ENCODE data around the gene KIAA0040. TPM values are rescaled to one million over a fixed set of nuclear protein-coding genes. Genes with fewer than 3 reads are reported as not detected.

The KIAA0040 gene
- total RNA-seq, 1 experiment from 2014 or later, result 15.0 TPM

DNA sequence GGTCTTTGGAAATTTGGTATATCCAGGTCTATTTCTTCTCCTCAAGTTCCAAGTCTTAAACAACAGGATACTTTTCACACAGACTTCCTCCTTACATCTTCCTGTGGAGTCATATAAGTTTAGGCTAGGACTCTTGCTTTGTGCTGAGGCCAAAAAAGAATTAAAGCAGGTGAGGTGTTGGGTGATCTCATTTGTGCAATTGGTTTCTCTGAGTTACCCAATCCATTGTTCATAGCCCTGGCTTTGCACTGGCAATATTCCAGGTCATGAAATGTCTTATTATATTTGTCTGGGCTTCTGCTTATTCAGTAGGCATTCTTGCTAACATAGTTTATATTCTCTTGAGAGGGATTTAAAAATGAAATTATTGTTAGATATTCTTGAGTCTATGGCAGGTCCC lies 14.1 kb upstream of the KIAA0040 start (continued):
- TF ChIP-seq ZNF317 (CRISPR knock-in tag; IDR thresholded peaks at IDR 0.05; ENCODE audit: borderline replicate concordance, low read depth) (no peak), ZNF512 (CRISPR knock-in tag; IDR thresholded peaks at IDR 0.05; ENCODE audit: borderline replicate concordance) (no peak), HMGA2 (CRISPR knock-in tag; IDR thresholded peaks at IDR 0.05) (no peak)
- TF ChIP-seq, protein P1, sequence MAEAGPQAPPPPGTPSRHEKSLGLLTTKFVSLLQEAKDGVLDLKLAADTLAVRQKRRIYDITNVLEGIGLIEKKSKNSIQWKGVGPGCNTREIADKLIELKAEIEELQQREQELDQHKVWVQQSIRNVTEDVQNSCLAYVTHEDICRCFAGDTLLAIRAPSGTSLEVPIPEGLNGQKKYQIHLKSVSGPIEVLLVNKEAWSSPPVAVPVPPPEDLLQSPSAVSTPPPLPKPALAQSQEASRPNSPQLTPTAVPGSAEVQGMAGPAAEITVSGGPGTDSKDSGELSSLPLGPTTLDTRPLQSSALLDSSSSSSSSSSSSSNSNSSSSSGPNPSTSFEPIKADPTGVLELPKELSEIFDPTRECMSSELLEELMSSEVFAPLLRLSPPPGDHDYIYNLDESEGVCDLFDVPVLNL (CRISPR knock-in tag; IDR thresholded peaks at IDR 0.05; ENCODE audit: borderline replicate concordance, low read depth), result no peak

GRCh38 chr1:175204330-175204729 lies 11.8 kb upstream of the KIAA0040 start:
- no peaks in the 10 kb centered on the region for H3K4me1 Mint-ChIP-seq
- ChIA-PET POLR2A (no interaction called here), CTCF (interaction anchor here (1.8 kb wide), 1 partner anchor 79 kb away, joined by 3 read pairs; no protein-coding TSS in a partner anchor)
- TF ChIP-seq KAT7 (CRISPR knock-in tag; IDR thresholded peaks at IDR 0.05; ENCODE audit: borderline replicate concordance), result no peak
- TF ChIP-seq, protein P2, sequence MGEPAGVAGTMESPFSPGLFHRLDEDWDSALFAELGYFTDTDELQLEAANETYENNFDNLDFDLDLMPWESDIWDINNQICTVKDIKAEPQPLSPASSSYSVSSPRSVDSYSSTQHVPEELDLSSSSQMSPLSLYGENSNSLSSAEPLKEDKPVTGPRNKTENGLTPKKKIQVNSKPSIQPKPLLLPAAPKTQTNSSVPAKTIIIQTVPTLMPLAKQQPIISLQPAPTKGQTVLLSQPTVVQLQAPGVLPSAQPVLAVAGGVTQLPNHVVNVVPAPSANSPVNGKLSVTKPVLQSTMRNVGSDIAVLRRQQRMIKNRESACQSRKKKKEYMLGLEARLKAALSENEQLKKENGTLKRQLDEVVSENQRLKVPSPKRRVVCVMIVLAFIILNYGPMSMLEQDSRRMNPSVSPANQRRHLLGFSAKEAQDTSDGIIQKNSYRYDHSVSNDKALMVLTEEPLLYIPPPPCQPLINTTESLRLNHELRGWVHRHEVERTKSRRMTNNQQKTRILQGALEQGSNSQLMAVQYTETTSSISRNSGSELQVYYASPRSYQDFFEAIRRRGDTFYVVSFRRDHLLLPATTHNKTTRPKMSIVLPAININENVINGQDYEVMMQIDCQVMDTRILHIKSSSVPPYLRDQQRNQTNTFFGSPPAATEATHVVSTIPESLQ (CRISPR knock-in tag; IDR thresholded peaks at IDR 0.05), result no peak
- TF ChIP-seq ESRRA (CRISPR knock-in tag; IDR thresholded peaks at IDR 0.05; ENCODE audit: borderline replicate concordance), result no peak
- TF ChIP-seq ZNF396 (CRISPR knock-in tag; IDR thresholded peaks at IDR 0.05; ENCODE audit: borderline replicate concordance), result no peak
- TF ChIP-seq USF2 (CRISPR knock-in tag; IDR thresholded peaks at IDR 0.05), result no peak
- no peak for TF ChIP-seq RELA (CRISPR knock-in tag; IDR thresholded peaks at IDR 0.05; ENCODE audit: borderline replicate concordance)
- TF ChIP-seq ZNF138 (CRISPR knock-in tag; conservative IDR thresholded peaks at IDR 0.05), result no peak
- TF ChIP-seq JUN (CRISPR knock-in tag; IDR thresholded peaks at IDR 0.05), result no peak
- TF ChIP-seq GABPB1 (CRISPR knock-in tag; IDR thresholded peaks at IDR 0.05), result no peak
- no peak for TF ChIP-seq JAZF1 (CRISPR knock-in tag; IDR thresholded peaks at IDR 0.05)
- TF ChIP-seq SP1 (CRISPR knock-in tag; conservative IDR thresholded peaks at IDR 0.05), result no peak
- TF ChIP-seq, protein P3, sequence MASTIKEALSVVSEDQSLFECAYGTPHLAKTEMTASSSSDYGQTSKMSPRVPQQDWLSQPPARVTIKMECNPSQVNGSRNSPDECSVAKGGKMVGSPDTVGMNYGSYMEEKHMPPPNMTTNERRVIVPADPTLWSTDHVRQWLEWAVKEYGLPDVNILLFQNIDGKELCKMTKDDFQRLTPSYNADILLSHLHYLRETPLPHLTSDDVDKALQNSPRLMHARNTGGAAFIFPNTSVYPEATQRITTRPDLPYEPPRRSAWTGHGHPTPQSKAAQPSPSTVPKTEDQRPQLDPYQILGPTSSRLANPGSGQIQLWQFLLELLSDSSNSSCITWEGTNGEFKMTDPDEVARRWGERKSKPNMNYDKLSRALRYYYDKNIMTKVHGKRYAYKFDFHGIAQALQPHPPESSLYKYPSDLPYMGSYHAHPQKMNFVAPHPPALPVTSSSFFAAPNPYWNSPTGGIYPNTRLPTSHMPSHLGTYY (CRISPR knock-in tag; IDR thresholded peaks at IDR 0.05), result no peak
- ATAC-seq (no peak), DNase-seq (ENCODE audit: low spot score) (no peak)
- H3K4me3 Mint-ChIP-seq, result no peak overlapping the region
- no peaks in the 10 kb centered on the region for H3K36me3 Mint-ChIP-seq
- no peak overlapping the region for H3K27ac Mint-ChIP-seq
- no peaks in the 10 kb centered on the region; the same call in 1 of the 2 replicates for H3K27me3 Mint-ChIP-seq (ENCODE audit: low read depth)
- H3K9me3 Mint-ChIP-seq, result no peaks in the 10 kb centered on the region

- DNase-seq (ENCODE audit: low spot score), result no peak
- TF ChIP-seq ZNF671 (CRISPR knock-in tag; IDR thresholded peaks at IDR 0.05), result no peak
- ChIA-PET POLR2A (no interaction called here), CTCF (interaction anchor here (1.2 to 1.8 kb wide), 2 partner anchors 52 to 78 kb away, joined by 3 to 6 read pairs; no protein-coding TSS in a partner anchor)
- no peak for ATAC-seq
- Mint-ChIP-seq H3K9me3 (no peaks in the 10 kb centered on the region), H3K36me3 (no peaks in the 10 kb centered on the region), H3K4me3 (no peak overlapping the region), H3K27me3 (ENCODE audit: low read depth) (no peaks in the 10 kb centered on the region; the same call in 1 of the 2 replicates), H3K4me1 (no peaks in the 10 kb centered on the region), H3K27ac (no peak overlapping the region)
Measured at GRCh38 chr1:175203570-175204068, 11.0 kb upstream of the KIAA0040 start.

Data from WTC11 (cell line).